CD4-positive, alpha-beta T cell treated with Interleukin-12 subunit alpha and Interleukin-12 subunit beta, for 1 hour (primary cell): ENCODE measurements around the gene MBTPS1.

Source experiments
- DNase-seq: peaks from one replicate; pipeline ENCODE4 v3.0.0-alpha.2; 2020

The MBTPS1 gene

DNA sequence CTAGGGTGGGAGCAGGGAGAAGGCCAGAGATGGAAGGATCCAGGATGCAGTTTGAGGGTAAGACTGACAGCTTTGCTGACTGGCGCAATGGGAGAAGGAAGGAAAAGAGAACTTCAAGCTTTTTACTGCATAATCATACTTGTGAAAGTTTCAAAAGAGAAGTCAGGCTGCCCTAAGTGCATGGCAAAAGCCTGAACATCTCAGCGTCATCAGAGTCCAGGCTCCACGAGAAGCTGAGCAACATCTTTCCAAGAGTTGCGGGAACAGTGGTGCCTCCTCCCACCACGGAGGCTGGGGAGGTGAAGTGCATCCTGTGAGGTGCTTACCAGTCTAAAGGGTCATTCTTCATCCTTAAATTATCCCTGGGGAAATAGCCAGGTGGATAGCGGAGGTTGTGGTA lies 47.2 kb downstream of the MBTPS1 start:
- DNase-seq: no peak

DNA sequence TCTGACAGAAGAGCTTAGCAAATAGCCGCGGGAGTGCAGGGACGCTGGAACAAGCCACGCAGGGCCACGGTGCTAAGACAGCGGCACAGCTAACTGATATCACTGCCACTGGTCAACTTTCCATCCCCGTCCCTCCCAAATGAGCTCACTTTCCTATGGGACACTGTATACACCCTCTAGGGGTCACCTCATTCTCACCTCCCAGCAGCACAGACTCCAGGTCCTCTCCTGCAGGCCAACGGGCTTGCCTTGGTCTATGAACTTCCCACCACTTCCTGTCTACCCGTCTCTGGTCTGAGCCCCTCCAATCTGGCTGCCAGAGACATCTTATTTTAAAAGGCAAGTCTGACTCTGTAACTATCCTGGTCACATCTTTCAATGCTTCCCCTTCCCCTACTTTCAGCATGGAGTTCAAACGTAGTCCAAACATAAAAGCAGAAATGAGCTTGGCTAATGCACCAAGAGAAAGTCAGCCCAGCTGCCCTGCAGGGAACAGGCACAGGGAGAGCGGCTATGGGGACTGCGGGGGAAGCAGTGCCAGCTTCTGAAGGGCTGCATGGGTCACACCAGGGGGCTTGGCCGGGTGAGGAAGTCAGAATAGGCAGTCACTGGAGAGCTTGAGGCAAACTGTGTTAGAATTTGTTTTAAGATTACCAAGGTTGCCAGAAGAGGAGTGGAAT lies 47.8 kb downstream of the MBTPS1 start:
- DNase-seq: no peak

DNA sequence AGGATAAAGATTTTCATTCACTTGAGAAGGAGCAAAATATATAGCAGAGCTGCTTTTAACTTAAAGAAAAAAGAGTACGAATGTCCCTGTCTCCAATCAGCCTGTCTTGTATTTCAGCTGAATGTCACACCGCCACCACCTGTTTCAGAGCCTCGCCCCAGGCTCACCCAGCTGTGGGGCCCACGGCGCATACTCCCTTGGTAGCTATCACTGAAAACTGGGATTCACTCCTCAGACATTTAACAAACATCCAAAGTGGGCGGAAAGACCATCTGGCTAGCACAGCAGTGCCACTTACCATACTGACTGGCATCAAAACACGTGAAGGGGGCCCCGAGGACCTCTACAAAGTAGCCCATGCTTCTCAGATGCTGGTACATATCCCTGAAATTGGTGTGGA lies 48.7 kb downstream of the MBTPS1 start:
- DNase-seq: no peak

DNA sequence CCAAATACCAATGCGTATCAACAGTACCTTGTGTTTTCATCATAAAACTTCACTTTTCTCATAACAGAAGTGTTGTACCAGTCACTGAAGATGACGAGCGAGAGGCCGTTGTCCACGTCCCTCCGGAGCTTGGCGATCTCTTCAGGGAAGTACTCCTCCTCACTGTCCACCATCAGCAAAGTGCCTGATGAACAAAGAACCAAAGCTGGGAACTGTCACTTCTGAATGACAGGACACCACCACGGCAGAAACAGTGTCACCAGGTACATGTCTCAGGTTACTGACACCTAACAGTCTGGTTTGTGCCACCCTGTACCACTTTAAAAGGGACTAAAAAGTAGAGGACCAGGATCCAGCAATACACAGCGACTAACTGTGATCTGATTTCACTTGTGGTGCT lies 49.1 kb downstream of the MBTPS1 start:
- no peak for DNase-seq

DNA sequence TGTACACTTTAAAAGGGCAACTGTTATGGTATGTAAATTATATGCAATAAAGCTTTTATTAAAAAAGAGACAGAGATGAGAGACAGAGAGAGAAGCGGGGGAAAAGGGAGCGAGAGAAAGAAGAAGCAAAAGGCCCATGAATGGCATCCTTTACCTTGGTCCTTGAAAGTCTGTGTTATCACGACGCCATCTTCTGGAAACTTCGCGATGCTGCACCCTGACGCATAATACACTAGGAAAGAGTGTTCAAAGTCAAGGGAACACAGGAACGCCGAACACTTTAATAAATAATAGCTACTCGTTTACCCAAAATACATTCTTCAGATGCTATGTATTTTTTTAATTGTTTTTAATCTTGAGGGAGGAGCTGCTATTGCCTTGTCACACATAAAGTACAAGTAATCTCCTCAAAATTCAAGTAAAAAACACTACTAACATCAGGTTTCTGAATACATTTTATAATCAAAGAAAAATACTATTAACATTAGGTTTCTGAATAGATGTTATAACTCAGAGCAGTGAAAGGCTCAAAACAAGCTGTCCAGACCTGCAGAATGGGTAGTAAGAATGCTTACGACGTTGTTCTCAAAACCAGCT lies 51.1 kb downstream of the MBTPS1 start:
- peak; percentile 26 for DNase-seq

DNA sequence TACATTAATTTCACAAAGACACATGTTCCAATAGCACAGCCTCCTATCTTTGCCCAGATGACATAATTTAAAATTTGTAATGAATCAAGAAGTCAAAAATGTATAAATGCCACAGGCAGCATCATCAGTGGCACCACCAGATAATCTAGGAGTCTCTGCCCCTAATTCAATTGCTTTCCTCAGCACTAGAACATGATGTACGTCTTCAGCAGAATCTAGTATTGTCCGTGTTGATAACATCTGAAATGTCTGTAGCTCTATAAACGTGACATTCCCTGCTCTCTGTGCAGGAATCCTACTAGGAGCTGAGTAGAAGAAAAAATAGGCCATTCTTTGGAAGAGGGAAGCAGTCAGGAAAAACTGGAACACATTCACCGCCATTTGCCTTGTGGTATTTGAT lies 52.8 kb downstream of the MBTPS1 start:
- DNase-seq: no peak

DNA sequence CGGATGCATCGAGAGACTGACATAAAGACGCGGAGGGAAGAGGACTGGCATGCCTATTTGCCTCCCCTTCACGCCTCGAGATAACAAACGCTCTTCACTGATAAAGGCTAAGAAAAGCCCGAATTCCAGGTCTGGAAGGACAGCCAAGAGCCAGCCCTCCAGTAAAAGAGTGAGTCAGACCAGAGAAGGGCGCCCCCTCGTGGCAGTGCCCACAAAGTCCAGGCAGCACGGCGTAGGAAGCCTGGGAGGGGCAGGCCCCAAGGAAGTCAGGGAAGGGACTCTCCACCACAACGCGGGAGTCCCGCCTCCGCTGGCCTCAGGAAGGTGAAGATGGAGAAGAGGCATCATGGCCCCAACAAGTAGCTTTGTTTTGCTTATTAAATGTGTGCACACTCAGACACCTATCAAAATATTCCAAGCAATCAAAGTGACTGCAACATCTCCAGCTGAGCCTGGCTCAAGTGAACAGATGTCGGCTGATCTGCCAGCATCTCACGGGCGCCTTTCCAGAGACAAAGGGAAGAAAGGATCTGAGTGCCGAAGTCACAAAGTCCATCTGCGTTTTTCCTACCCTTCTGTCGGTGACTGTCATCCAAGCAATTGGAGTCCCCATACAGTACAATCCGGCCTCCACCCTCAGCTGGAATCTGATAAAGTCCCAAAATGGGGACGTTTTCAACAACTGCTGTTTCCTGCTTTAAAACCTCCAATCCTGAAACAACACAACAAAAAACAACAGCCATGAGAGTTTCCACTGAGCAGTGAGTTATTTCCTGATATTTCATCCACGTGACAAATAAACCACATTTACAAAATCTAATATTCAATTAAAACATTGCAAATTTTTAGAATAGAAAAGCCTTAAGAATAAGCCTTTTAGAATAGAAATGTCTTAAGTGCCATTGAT lies 53.8 kb downstream of the MBTPS1 start:
- peak; percentile 58 for DNase-seq

DNA sequence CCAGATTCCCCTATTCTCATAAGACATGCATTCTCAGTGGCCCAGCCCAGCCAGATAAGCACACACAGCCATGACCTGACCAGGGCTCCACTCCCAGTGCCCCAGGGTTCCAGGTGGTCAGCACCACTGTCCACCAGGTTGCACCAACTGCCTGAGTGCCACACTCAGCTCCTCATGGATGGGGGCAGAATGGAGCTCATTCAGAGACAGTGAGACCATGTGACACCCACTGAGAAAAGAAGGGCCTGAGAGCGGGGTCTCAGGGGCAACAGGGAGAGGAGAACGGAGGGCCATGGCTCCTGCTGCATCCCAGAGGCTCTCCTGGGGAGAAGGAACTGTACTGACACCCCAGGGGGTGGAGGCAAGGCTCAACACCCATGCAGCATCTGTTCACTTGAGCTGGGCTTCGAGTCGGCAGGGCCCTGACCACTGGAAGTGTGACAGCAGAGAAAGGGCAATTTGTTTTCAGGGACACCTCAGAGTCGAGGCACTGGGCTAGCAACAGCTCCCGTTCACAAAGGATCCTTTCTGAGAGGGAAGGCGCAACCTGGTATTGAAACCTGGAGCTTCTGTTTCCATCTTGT lies 55.4 kb downstream of the MBTPS1 start:
- DNase-seq: no peak

DNA sequence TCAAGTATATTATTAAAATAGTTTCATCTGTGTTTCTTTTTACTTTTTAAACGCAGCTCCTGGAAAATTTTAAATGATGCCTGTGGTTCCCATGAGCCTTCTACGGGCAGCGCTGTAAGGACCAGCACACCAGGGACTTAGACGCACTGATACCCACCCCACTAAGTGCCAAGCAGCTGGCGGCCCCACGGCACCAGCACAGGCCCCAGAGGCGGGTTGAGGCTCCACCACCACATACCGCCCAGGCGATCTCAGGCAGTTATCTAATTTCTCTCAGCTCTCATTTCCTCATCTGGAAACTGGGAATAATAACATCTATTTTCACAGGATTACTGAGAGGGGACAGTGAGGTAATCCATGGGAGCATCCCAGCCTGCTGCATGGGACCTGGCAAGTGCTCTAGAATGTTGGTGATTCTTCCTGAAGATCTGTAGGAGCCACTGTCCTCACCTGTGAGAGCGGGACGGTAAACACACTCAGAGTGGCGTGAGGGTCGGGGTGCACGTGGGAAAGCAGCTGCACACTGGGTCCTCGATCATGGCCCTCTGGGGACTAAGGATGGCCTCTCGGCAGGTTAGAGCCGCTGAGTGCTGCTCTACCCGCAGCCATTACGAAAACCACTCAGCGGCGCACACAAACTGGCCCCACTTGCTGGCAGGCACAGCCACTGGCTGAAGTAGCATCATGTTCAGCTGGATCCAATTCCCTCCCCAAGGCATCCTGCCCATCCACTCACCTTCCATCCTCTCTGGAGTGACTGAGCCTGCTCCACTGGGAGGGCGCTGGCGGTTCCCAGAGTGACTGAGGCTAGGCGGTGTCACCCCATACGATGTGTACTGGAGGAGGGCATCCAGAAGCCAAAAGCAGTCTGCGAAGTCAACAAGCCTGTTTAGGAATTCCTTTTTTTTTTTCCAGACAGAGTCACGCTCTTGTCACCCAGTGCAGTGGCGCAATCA lies 56.5 kb downstream of the MBTPS1 start:
- DNase-seq: no peak

DNA sequence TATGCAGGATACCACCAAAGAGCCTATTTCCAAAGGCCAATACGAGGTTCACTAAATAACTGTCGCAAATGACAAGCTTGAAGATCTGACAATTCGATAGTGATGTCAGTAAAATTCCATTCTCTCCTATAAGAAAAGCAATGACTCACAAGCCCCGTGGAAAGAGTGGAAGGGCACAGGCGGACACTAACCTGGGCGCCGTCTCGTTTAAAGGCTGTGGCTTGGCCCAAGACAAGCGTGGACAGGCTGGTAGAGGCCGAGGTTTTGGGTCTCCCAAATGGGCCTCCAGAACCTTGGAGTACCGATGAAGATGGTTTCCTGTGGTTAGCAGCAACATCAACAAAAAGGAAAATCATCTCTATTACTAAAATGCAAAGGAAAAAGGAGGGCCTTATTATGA lies 57.6 kb downstream of the MBTPS1 start:
- no peak for DNase-seq

DNA sequence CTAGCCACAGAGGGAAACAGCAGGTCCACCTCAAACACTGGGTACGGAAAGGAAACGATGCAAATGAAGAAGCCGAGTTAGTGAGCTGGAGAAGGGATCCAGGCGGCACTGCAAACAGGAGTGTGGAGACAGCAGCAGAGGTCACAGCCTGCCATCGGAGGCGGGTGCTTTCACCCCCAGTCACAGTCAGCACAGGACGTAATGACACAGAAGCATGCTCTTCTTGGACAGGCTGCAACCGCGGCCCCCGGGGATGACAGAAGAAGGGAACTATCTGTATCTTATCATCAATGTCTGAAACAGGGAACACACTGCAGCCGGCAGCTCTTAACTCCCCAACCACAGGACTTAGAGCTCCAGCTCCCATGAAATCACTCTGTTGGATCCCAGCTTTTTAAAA lies 58.1 kb downstream of the MBTPS1 start:
- no peak for DNase-seq

DNA sequence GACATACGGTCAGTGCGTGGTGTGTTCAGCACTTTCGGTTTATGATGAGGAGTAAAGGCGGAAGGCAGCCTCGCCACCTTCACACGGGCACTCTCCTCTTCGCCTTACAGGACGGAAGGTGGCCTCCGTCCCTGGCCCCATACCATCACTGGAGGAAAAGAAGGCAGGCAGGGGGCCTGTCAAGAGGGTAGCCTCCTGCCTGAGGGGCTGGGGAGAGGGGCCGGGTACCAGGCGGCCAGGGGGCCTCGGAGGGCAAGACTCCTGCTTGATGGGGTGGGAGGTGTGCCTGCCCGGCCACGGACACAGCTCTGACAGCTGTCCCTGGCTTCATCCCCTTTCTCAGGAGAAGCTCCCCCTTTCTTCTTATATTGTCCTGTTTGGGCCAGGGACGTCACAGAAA lies 58.5 kb downstream of the MBTPS1 start:
- DNase-seq: no peak

DNA sequence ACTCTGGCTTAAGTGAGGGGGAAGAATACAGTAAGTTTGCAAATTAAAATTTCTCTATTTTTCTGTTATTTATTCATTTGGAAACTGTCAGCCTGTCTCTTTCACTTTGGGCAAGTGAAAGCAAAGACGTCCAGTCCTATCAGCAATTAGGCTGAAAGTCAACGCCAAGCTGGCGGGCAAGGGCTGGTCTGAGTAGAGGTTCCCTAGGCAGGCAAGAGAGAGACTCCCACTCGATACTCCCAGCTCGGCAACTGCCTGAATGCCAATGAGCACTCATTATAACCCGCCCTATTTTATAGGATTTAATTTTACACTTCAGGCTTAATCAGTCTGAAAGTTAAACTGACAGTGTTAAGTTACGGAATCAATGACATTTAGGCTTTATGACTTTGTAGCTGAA lies 59.8 kb downstream of the MBTPS1 start:
- no peak for DNase-seq

DNA sequence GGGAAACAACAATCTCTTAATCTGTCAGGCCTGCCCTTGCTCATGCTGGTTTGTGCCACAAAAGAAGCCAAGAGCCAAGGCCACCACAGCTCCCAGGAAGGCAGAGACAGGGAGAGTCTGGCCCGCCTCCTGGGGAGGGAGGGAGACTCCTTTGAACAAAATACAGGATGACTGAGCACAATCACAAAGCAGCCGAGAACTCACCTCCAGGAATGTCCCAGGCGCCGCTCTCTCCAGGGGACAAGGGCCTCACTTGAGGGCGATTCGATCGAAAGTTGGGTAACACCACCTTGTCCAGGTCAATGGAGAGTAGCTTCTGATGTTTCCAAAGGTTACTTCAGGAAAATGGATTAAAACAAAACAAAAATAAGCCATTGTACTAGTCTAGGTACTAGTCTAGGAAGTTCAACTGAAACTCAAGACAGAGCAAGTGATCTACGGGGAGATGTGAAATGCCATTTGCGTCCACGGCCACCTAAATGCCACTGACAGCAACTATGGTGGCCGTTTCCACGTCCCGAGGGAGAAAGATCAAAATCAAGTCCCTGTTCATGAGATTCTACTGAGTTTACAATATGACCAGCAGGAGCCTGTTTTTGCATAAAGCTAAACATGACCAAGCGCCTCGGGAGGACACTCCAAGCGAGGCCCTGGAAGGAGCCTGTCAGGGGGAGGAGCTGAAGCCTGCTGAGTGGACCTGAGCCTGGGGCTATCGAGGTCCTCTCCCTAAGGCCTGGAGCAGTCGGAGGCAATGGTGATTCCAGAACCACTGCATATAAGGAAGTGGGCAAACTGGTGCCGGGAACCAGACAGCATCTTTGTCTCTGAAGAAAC lies 60.7 kb downstream of the MBTPS1 start:
- DNase-seq: no peak

DNA sequence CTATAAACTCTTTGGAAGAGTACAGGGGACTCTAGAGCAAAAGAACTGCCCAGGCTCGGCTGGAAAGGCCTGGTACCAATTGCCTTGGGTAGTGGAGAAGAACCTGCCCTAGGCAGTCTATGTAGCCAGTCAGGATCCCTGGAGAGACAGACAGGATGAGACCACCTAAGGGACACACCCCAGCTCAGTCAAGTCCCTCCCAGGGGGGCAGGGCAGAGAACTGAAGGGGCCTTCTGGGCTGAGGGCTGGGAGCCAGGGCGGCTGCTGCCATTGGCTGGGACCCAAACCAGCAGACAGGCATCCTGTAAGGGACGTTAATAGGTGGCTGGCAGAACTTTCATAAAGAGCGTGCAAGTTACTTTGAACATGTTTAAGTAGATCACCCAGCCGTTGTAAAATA lies 61.4 kb downstream of the MBTPS1 start:
- no peak for DNase-seq

DNA sequence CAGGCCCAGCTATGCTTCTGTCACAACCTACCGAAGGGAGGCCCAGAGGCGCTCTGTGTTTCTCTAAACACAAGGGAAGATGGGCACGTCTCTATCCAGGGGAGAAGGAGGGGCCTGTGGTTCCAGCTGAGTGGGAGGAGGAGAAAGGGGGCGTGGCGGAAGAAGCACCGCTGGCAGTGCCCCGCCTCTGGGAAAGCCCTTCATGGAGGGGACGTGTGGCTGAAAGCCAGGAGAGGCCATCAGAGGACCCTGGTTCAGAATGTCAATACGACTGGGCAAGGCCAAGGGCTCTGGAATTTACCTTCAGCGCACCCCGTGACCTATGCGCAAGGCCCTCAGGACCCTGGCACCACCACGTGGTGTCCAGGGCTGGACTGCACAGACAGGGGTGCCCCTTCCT lies 61.8 kb downstream of the MBTPS1 start:
- no peak for DNase-seq

DNA sequence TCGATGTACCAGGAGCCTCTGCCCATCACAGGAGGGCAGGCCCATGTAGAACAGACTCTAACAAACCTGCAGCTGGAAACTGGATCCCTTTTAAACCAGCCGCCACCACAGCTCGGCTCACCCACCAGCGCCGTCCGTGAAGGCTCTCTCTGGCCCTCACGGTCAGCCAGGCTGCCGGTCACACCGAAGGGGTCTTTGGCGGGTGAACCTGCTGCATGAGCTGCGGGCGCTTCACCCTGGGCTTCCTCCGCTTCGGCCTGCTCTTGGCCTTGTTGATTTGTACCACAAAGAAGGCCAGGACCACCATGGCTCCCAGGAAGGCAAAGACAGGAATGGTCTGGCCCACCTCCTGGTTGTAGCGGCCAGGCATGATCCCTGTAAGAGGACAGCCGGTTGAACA lies 62.5 kb downstream of the MBTPS1 start:
- DNase-seq: no peak

DNA sequence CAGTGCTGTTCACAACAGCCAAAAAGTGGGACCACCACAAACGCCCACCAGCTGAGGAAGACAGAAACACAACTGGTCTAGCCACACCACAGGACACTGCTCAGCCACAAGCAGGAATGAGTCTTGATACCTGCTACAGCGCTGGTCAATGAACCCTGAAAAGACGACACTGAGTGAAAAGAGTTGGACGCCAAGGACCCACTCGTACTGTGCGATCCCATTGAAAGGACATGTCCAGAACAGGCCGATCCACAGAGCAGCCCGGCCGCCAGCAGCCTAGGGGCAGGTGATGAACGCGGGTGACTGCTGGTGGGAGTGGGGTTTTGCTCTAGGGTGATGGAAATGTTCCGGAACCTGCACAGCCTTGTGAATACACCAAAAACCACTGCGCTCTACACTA lies 63.5 kb downstream of the MBTPS1 start:
- DNase-seq: no peak

DNA sequence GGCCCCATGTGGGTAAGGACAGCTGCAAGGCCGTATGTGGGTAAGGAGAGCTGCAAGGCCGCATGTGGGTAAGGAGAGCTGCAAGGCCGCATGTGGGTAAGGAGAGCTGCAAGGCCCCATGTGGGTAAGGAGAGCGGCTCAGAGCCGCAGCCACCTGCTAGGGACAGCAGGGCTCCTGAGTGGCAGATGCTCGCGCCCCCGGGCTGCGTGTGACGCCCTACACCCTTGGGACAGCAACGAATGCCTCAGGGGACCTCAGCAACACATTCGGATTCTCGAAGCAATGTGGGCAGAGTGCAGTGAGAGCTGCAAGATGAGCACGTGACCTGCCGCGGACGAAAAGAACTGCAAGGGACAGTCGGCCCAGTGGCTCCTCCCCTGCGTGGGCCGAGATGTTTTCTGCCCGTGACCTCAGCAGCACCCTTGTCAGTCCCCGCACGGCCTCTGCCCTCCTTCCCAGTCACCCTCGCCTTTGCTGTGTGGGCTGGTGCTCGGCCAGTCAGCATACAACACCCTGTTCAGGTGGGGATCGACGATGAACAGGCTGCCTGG lies 64.6 kb downstream of the MBTPS1 start:
- no peak for DNase-seq

DNA sequence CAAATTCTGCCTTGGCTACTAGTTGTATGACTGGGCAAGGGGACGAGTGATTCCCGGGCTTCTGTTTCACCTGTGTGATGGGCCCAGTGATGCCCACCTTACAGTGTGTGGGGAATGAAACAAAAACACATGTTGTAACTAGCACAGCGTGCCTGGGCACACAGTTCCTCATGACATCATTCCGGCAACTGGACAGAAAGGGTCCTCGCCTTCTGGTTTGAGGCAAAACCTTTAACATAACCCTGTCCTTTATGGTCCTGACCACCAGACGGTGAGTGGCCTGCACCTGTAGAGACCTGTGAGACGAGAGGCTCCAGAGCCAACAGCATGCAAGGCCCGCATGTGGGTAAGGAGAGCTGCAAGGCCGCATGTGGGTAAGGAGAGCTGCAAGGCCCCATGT lies 66.4 kb downstream of the MBTPS1 start:
- DNase-seq: no peak

DNA sequence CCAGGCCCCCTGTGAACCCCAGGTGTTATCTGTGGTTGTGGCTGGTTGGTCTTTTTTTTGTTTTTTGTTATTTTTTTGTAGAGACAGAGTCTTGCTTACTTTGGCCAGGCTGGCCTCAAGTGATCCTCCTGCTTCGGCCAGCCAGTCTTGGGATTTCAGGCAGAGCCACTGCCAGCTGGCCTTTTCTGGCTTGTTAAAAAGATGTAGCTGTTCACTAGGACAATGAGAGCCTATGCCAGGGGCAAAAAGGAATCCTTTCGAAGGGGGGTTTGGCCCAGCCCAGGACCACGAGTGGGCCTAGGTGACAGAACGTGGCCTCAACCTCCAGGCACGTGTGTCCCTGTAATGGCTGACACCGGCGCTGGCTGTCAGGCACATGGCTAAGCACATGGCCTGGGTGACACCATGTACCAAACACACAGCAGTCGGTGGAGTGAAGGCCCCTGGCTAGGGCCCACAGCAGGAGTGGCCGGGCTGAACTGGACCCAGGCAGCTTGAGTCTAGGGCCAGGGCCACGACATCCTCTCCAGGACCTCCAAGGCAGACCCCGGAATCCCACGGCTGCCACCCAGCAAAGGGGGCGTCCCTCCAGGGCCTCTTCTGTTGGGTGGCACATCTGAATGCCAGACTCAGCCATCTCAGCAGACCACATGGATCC lies 67.2 kb downstream of the MBTPS1 start:
- DNase-seq: no peak
